Choroid plexus epithelial cell (primary cell): ENCODE measurements around the gene SMR3A.

Experiments
- DNase-seq: peaks from one replicate; pipeline ENCODE4 v3.0.0-alpha.2; 2010; ENCODE audit warnings: low read depth
- H3K4me3 ChIP-seq: 2 replicates; pipeline ENCODE4 v1.5.1; 2011; ENCODE audit warnings: low read depth, mild to moderate bottlenecking, control low read depth, low read length, moderate library complexity
- TF ChIP-seq, protein P1 (sequence below): conservative IDR thresholded peaks from 2 replicates; pipeline ENCODE4 v1.5.1; 2011; ENCODE audit warnings: low read depth, mild to moderate bottlenecking, control low read depth, inconsistent platforms, low read length, moderate library complexity

SMR3A gene

DNA sequence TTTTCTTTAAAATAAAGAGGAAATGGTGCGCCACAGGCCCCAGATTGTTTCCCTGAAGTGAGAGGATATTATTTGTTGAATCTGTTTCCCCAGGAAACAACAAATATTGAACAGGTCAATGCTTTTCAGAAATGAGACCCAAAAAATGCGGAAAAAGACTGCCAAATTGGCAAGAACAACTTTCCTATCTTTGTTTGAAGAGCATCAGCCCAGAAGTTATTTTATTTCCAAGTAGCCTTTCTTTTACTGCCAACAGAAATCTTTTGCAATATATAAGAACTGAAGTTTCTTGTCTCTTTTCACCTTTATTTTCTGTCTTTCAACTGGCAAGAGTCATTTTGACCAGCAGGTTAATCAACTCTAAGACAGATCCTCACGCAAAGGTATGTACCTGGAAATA is at the start of gene SMR3A:
SMR3A (plus strand) TSS at position 301 of the 400 bp plus-strand sequence. CDS start 1,356 bp downstream, outside the sequence.
- DNase-seq: no peak
- H3K4me3 ChIP-seq: no peak within 1 kb of the TSS
- TF ChIP-seq, protein P1, sequence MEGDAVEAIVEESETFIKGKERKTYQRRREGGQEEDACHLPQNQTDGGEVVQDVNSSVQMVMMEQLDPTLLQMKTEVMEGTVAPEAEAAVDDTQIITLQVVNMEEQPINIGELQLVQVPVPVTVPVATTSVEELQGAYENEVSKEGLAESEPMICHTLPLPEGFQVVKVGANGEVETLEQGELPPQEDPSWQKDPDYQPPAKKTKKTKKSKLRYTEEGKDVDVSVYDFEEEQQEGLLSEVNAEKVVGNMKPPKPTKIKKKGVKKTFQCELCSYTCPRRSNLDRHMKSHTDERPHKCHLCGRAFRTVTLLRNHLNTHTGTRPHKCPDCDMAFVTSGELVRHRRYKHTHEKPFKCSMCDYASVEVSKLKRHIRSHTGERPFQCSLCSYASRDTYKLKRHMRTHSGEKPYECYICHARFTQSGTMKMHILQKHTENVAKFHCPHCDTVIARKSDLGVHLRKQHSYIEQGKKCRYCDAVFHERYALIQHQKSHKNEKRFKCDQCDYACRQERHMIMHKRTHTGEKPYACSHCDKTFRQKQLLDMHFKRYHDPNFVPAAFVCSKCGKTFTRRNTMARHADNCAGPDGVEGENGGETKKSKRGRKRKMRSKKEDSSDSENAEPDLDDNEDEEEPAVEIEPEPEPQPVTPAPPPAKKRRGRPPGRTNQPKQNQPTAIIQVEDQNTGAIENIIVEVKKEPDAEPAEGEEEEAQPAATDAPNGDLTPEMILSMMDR: no peak

DNA sequence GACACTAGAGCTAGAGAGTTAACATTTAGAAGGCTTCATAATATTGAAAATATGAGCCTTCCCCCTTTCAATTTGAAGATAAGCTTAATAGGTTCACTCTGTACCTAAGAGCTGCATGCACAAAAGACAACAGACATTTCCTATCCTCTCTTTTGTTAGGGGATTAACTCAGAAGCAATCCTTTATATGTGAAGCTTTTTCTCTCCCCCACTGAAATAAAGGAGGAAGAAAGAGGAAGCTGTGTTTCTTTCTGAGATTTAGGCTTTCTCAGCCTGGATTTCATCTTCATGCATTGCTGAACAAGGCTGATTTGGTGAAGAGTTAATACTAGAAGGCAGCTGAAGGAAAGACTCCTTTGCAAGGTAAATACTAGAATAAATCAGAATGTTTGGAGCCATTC is 46.8 kb upstream of the SMR3A start:
- no peak overlapping the region for H3K4me3 ChIP-seq
- no peak for DNase-seq
- TF ChIP-seq, protein P1: no peak

DNA sequence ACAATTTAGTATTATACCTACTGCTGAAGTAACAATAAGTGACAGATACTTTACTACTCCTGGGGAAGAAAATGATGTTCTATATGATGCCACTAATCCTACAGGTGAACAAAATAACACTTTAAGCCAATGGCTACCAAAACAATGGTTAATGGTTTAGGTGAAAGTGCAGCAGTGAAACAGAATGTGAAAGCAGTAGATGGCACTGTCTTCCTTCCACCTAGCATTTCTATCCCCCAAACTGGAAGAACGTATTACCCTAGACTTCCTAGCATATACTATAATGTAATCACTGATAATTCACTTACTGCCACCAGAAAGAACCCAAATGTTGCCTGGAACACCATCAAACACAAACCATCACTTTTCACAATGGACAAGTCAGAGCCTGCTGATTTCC is 44.6 kb upstream of the SMR3A start:
- no peak for DNase-seq
- TF ChIP-seq, protein P1: no peak
- H3K4me3 ChIP-seq: no peak overlapping the region

DNA sequence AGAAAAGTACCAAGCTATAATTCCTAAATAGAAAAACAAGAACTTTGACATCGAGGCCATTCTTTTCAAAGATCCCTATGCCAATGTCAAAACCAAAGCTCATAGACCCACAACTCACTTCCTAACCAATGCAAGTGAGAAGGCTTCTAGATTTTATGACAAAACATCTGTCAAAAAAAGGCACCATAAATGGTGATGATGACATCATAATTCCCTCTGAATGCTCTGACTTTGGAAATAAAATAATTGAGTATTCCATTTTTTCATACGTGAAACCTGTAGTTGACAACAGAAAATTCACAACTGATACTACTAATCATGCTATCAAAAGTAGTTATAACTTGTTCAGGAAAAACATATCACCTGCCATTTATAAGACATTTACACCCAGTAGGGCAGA is 34.5 kb upstream of the SMR3A start:
- H3K4me3 ChIP-seq: no peak overlapping the region
- DNase-seq: no peak
- TF ChIP-seq, protein P1: no peak

- TF ChIP-seq, protein P1: no peak
- no peak within 1 kb of the TSS for H3K4me3 ChIP-seq
- DNase-seq: no peak
Observed at GRCh38 chr4:70334681-70335080, 25.9 kb upstream of the SMR3A start, which contains the start of gene CABS1. CABS1 (plus strand) TSS chr4:70334981; CDS start chr4:70335040, 59 bp downstream.

- TF ChIP-seq, protein P1: no peak
Observed at GRCh38 chr4:70336043-70336442, 24.5 kb upstream of the SMR3A start.

DNA sequence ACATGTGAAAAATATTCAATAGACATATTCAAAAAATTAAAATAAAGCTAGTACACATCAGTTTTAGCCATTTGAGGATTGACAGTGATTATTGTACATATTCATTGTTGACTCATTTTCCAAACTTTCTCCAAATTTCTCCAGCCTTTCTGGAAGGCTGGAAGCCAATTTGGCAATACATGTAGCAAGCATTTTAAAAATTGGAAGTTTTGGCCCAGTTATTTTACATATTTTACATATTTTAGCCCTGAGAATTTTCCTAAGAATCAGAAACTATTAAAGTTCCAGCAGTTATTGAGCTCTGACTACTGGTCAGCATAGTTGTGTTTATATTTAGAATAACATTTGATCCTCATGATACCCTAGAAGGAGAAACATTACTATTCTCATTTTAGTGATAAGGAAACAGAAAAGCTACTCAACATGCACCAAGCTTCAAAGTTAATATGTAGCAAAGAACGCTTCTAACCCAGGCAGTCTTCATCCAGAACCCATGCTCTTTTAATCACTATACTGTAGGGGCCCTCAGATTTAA is 22.6 kb upstream of the SMR3A start:
- no peak overlapping the region for H3K4me3 ChIP-seq
- no peak for DNase-seq
- TF ChIP-seq, protein P1: no peak

More at GRCh38 chr4:70336043-70336442, 24.5 kb upstream of the SMR3A start:
- H3K4me3 ChIP-seq: no peak overlapping the region
- no peak for DNase-seq
